Measurements from ENCODE around the gene APOM. TPM values are rescaled to one million over a fixed set of nuclear protein-coding genes. Genes with fewer than 3 reads are reported as not detected.
A peak's percentile ranks its signal among the peaks of the same experiment; 100 is the strongest.

Gene APOM
- total RNA-seq, 1 experiment from 2014 or later: 3.5 TPM

- TF ChIP-seq CTCF (IDR thresholded peaks at IDR 0.05): no peak
- no peak for TF ChIP-seq CDX4 (CRISPR knock-in tag; IDR thresholded peaks at IDR 0.05; ENCODE audit: borderline replicate concordance)
- TF ChIP-seq MXD4 (CRISPR knock-in tag; IDR thresholded peaks at IDR 0.05; ENCODE audit: borderline replicate concordance): no peak
Measured at GRCh38 chr6:31622684-31623091, 33.0 kb upstream of the APOM start (continued).

GRCh38 chr6:31624070-31624469 lies 31.6 kb upstream of the APOM start:
- no peak for DNase-seq (ENCODE audit: low spot score)
- ChIA-PET POLR2A (no interaction called here), CTCF (no interaction called here)
- no peak for ATAC-seq
- H3K27me3 Mint-ChIP-seq (ENCODE audit: low read depth): no peaks in the 10 kb centered on the region; the same call in 1 of the 2 replicates
- peaks cover 77% of the 10 kb centered on the region for H3K36me3 Mint-ChIP-seq
- H3K4me1 Mint-ChIP-seq: peaks cover 13% of the 10 kb centered on the region
- H3K9me3 Mint-ChIP-seq: no peaks in the 10 kb centered on the region
- no peak overlapping the region for H3K4me3 Mint-ChIP-seq
- H3K27ac Mint-ChIP-seq: peak overlapping the region; percentile 91; the same call in 1 of the 2 replicates
- no peak for TF ChIP-seq GTF2I (CRISPR knock-in tag; conservative IDR thresholded peaks at IDR 0.05)
- TF ChIP-seq ZNF263 (CRISPR knock-in tag; IDR thresholded peaks at IDR 0.05; ENCODE audit: low read depth): no peak
- TF ChIP-seq GABPB1 (CRISPR knock-in tag; IDR thresholded peaks at IDR 0.05): no peak
- no peak for TF ChIP-seq SMAD3 (CRISPR knock-in tag; IDR thresholded peaks at IDR 0.05; ENCODE audit: borderline replicate concordance)
- no peak for TF ChIP-seq PRDM15 (CRISPR knock-in tag; IDR thresholded peaks at IDR 0.05)
- TF ChIP-seq ZNF512 (CRISPR knock-in tag; IDR thresholded peaks at IDR 0.05; ENCODE audit: borderline replicate concordance): no peak
- TF ChIP-seq RELA (CRISPR knock-in tag; IDR thresholded peaks at IDR 0.05; ENCODE audit: borderline replicate concordance): no peak
- TF ChIP-seq ZMAT4 (CRISPR knock-in tag; IDR thresholded peaks at IDR 0.05): no peak
- TF ChIP-seq NFE2L1 (CRISPR knock-in tag; IDR thresholded peaks at IDR 0.05): no peak
- no peak for TF ChIP-seq ZNF121 (CRISPR knock-in tag; IDR thresholded peaks at IDR 0.05)
- no peak for TF ChIP-seq ZNF232 (CRISPR knock-in tag; IDR thresholded peaks at IDR 0.05)

GRCh38 chr6:31626952-31627351 lies 28.7 kb upstream of the APOM start:
- DNase-seq (ENCODE audit: low spot score) (no peak), ATAC-seq (no peak)
- Mint-ChIP-seq H3K27me3 (ENCODE audit: low read depth) (no peaks in the 10 kb centered on the region; the same call in 1 of the 2 replicates), H3K36me3 (peaks cover 93% of the 10 kb centered on the region), H3K4me3 (no peak overlapping the region), H3K27ac (no peak overlapping the region), H3K9me3 (no peaks in the 10 kb centered on the region), H3K4me1 (peaks cover 10% of the 10 kb centered on the region)
- TF ChIP-seq JAZF1 (CRISPR knock-in tag; IDR thresholded peaks at IDR 0.05) (no peak), RELA (CRISPR knock-in tag; IDR thresholded peaks at IDR 0.05; ENCODE audit: borderline replicate concordance) (no peak), IRF2 (CRISPR knock-in tag; IDR thresholded peaks at IDR 0.05; ENCODE audit: borderline replicate concordance, low read depth) (no peak), CBFB (CRISPR knock-in tag; IDR thresholded peaks at IDR 0.05; ENCODE audit: low read depth) (no peak), CREM (CRISPR knock-in tag; IDR thresholded peaks at IDR 0.05) (no peak), GTF2I (CRISPR knock-in tag; conservative IDR thresholded peaks at IDR 0.05) (no peak), CREB1 (CRISPR knock-in tag; IDR thresholded peaks at IDR 0.05) (no peak), ZNF425 (CRISPR knock-in tag; conservative IDR thresholded peaks at IDR 0.05) (no peak), ZNF396 (CRISPR knock-in tag; IDR thresholded peaks at IDR 0.05; ENCODE audit: borderline replicate concordance) (no peak), ZNF423 (CRISPR knock-in tag; IDR thresholded peaks at IDR 0.05) (no peak), TCF7 (CRISPR knock-in tag; IDR thresholded peaks at IDR 0.05; ENCODE audit: low read depth) (no peak), ZBTB21 (CRISPR knock-in tag; IDR thresholded peaks at IDR 0.05; ENCODE audit: borderline replicate concordance) (no peak), SMAD4 (CRISPR knock-in tag; IDR thresholded peaks at IDR 0.05) (no peak)
- POLR2A ChIA-PET: interaction anchor here (0.7 kb wide), 2 partner anchors 9 to 30 kb away, joined by 3 read pairs; no protein-coding TSS in a partner anchor
- CTCF ChIA-PET: no interaction called here
